Posterior cingulate gyrus (tissue), 11 donors: ENCODE measurements around the gene HOXB3.
"Not testable (repeated sequence)": the region's sequence is repeated elsewhere in the genome, so short reads cannot be mapped to it uniquely, and the experiment has no call there.

Experiments
- DNase-seq, 10 donors: peaks; one replicate each; pipeline versions ENCODE4 v3.0.0 to v3.0.0-alpha.2; 2020 to 2021; ENCODE audit warnings: mixed read lengths in 3 of 10
- intact Hi-C: fragments of 100-400 bp; cut with DNase I; formaldehyde crosslinking; loops from one replicate; pipeline ENCODE4 v1.15.1; 2023

HOXB3 gene

DNA sequence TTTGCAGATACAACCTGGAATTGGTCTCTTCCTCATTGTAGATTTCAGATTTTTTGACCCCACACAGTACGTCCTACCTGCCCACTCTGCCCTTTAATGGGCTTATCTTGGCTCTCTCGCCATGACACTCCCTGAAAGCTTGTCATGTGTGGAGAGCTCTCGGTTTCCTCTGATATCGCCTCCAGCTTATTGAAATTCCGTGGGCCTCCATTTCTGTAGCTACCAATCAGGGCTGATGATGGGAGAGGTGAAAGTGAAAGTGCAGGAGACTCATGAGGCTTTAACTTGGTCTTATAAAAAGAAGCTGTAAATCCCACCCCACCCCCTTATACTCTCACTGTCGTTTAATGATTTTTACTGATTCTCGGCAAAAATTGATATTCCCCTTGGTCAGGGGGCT, 76.9 kb downstream of the HOXB3 start:
- intact Hi-C loops: no loop called here
- no peak for DNase-seq

DNA sequence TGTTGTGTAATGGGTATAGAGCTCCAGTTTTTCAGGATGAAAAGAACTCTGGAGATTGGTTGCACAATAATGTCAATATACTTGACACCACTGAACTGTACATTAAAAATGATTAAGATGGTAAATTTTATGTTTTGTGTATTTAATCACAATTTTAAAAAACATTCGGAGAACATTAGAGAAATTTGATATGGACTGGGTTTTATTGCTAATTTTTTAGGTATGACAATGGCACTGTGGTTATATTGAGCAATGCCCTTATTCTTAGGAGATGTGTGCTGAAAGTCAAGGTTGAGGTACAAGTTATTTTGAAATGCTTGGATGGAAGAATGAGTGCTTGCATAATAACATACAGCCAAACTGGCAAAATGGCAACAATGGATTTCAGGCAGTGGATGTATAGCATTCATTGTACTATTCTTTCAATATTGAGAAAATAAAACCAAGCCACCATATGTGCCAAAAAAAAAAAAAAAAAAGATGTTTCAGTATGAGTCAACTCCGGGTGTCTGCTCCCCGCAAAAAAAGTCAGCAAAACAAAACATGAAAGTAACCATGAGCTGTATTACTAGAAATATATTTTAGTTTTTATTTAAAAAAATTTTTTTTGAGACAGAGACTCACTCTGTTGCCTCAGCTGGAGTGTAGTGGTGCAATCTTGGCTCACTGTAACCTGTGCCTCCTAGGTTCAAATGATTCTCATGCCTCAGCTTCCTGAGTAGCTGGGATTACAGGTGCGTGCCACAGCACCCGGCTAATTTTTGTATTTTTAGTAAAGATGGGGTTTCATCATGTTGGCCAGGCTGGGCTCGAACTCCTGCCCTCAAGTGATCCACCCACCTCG, 79.1 kb downstream of the HOXB3 start:
- no peak for DNase-seq
- intact Hi-C loops: no loop called here

DNA sequence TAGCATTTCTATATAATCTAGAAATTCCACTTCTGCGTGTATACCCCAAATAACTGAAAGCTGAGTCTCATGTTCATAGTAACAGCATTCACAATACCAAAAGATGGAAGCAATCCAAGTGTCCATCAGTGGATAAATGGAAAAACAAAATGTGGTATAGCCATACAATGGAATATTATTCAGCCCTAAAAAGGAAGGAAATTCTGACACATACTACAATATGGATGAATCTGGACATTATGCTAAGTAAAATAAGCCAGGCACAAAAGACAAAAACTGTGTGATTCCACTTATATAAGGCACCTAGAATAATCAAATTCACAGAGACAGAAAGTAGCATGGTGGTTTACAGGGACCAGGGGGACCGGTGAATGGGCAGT, 79.7 kb downstream of the HOXB3 start:
- intact Hi-C loops: no loop called here
- DNase-seq: no peak

DNA sequence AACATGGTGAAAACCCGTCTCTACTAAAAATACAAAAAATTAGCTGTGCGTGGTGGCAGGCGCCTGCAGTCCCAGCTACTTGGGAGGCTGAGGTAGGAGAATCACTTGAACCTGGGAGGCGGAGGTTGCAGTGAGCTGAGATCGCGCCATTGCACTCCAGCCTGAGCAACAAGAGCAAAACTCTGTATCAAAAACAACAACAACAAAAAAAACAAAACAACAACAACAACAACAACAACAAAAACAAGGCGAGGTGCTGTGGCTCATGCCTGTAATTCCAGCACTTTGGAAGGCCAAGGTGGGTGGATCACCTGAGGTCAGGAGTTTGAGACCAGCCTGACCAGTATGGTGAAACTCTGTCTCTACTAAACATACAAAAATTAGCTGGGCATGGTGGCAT, 80.3 kb downstream of the HOXB3 start:
- intact Hi-C loops: not testable (repeated sequence)

DNA sequence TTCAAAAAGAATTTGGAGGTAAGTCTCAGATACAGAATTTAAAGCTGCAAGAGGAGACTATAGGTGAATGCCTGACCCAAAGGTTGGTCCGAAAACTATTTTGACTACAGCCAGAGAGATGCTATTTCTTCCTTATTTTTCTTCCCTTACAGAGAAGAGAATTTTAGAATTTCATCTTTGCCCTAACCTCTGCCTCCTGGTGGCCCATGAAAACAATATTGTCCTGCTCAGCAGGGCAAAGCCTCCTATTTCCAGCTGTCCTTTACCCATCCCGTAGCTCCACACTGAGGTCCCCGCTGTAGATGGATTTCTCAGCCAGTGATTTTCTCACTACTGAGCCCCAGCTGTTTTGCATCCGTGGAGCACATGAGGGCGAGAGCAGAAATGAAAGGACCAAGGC, 83.8 kb downstream of the HOXB3 start:
- intact Hi-C loops: no loop called here
- no peak for DNase-seq

More for the DNA sequence above, 80.3 kb downstream of the HOXB3 start:
- DNase-seq: not testable (repeated sequence)

DNA sequence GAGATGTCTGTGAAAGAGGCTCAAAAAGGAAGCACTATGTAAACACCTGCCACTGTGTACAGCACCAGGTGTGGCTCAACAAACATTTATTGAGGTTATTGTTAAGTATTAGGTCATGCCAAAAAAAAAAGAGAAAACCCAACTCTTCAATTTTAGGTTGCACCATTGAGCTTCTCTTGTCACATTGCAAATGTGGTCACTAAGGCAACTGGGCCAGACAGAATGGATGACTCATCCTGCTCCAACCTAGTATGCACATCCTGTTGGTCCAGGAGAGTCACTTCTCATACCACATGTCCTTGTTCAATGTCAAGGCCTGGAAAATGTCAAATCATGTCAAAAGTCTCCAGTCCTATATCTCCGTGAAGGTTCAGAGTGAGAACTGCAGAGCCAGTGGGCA, 84.3 kb downstream of the HOXB3 start:
- intact Hi-C loops: no loop called here
- DNase-seq: no peak

DNA sequence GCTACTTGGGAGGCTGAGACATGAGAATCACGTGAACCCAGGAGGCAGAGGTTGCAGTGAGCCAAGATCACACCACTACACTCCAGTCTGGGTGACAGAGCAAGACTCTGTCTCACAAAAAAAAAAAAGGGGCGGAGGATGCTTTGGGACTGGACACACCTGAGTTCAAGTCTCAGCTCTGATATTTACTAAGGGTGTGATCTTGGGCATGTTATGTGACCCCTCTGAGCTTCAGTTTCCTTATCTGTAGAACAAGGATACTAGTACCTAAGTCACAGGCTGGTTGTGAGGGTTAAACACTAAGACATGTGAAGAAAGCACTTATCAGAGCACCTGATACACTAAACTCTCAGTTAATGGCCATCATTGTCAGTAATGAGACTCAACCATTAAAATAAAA, 85.1 kb downstream of the HOXB3 start:
- intact Hi-C loops: no loop called here
- DNase-seq: no peak

DNA sequence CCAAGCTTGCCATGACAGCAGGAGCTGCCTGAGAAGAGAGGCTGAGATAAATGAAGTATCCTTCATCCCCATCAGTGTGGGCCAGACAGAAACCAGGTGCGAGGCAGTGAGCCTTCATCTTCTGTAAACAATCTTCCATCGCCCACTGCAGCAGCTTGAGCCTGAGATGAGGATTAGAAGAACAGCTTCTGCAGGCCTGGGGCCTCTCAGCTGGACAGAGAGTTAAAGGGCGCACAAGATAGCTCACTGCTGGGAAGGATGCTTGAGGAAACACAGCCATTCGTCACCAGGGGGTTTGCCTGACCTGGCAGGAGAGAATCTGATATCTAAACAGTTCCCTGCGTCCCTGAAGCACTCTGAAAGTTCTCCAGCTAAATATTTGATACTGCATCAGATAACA, 86.3 kb downstream of the HOXB3 start:
- intact Hi-C loops: no loop called here
- no peak for DNase-seq

DNA sequence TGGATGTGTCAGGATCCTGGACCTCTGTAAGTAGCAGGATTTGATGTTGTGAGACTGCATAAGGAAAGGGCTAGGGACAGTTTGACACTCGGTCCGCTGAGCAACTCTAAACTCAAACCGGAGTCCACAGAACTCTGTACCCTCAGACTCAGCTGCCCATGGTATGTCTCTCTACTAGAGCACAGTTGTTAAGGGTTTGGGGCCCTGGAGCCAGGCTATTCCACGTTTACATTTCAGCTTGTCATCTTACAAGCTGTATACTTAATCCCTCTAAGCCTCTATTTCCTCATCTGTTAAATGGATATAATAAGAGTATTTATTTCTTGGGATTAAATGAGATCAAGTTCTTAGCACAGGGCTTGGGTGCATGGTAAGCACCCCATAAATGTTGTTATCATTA, 87.1 kb downstream of the HOXB3 start:
- intact Hi-C loops: no loop called here
- DNase-seq: no peak

DNA sequence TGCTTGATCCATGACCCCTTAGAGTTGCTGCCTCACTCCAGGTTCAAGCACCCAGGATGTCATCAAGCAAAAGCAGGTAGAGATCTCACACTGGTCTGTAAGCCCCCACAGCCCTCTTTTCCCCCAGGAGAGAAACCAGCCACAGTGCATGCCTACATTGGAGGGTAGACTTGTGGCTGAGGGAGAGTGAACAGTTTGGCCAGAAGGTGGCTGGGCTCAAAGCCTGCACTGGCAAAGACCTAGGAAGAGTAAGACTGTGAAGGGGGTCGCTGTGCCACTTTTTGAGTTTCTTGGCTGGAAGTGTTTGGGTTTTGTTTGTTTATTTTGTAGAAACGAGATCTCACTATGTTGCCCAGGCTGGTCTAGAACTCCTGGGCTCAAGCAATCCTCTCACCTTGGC, 87.7 kb downstream of the HOXB3 start:
- no peak for DNase-seq
- intact Hi-C loops: no loop called here

DNA sequence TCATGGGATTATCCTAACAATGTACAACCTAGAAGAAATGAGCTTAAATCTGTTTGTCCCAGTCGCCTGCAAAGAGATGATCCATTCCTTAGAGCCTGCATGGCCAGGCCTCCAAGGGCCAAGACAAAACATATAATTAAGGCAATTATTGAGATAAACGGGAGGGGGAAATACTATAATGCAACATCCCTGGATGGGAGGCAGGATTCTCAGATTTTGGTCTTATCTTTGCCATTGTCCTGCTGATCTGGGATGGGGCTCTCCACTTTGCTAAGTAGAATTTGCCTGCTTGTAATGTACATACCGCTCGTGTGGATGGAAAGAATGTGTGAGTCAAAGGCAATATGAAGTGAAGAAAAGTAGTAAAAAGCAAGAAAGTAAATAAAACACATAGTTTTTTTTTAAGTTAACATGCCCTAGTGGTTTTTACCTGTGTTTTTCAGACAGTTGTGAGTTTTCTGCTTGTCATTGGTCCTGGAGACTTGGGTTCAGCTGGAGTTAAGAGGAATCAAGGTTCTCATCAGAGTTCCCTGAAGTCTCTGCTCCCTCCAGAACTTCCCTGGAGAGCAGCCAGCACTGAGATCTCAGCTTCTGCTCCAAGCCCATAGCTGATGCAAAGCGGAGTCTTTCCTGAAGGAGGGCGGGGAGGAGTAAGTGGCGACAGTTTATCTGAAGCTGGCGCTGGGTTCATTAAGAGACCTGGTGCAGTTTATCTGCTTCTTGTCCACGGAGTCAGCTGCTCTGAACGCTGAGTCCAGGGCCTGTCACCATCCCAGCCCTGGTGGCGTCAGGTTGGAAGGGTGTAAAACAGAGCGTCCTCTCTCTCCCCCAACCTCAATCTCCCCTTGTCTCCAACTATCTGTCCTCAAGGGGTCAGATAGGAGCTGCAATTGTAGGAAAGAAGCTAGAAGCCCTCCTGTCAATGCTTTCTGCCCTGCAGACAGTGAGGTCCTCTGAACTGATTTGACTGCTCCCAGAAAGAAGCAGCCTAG, 89.3 kb downstream of the HOXB3 start:
- intact Hi-C loops: no loop called here
- no peak for DNase-seq

DNA sequence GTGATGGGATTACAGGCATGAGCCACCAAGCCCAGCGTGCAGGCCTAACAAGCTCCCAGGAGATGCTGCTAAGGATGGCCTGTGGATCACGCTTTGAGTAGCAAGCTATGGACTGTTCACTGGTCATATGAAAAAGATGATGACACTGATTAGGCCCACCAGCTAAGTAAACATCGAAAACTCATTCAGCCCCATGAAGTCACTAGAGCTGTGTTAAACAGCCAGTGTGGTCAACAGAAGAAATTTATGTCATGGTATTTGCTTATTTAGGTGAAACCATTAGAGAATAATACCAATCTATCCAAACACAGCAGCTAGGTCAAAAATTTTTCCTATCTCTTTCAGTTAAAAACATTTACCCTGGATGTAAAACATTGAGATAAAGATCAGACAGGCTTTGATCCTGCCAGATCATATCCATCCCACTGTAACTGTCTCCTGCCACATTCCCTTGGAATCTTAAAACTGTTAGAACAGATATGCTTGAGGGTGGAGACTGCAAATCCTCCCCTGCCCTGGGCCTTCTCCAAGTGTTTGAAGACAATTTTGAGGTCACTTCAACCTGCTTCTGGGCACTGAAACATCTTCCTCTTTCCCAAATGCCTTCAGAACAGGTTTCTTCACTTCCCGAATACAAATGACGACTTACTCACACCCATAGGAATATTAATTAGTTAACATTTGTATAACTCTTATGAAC, 90.2 kb downstream of the HOXB3 start:
- DNase-seq: no peak
- intact Hi-C loops: no loop called here

DNA sequence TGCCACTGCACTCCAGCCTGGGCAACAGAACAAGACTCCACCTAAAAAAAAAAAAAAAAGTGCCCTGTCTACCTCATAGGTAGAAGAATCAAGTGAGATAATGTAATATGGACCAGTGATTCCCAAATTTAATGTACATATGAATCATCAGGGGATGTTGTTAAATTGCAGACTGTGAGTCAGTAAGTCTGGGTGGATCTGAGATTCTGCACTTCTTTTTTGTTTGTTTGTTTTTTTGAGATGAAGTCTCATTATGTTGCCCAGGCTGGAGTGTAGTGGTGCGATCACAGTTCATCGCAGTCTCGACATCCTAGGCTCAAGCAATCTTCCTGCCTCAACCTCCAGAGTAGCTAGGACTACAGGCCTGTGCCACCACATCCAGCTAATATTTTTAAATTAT, 90.8 kb downstream of the HOXB3 start:
- no peak for DNase-seq
- intact Hi-C loops: no loop called here
